HAP-1 (cell line): ENCODE results near the gene ZNF879.

Experiments used
- DNase-seq, 2 experiments: peaks; one replicate each; pipeline ENCODE4 v3.0.0-alpha.2; 2016 to 2020; ENCODE audit warnings: low spot score in 2 of 2
- H3K27me3 ChIP-seq: fragments of 250-450 bp; sonication (Bioruptor Pico); 2 replicates; pipeline ENCODE4 v1.5.1; 2020; ENCODE audit warnings: low read depth, mild to moderate bottlenecking, moderate library complexity
- H3K36me3 ChIP-seq: fragments of 250-450 bp; sonication (Bioruptor Pico); replicated peaks from 2 replicates; pipeline ENCODE4 v1.5.1; 2020; ENCODE audit warnings: mild to moderate bottlenecking
- H3K4me1 ChIP-seq: fragments of 250-450 bp; sonication (Bioruptor Pico); 2 replicates; pipeline ENCODE4 v1.5.1; 2020; ENCODE audit warnings: mild to moderate bottlenecking
- H3K4me3 ChIP-seq: fragments of 250-450 bp; sonication (Bioruptor Pico); 2 replicates; pipeline ENCODE4 v1.5.1; 2020; ENCODE audit warnings: mild to moderate bottlenecking, moderate library complexity
- H3K9me3 ChIP-seq: fragments of 250-450 bp; sonication (Bioruptor Pico); 2 replicates; pipeline ENCODE4 v1.5.1; 2020; ENCODE audit warnings: mild to moderate bottlenecking, moderate library complexity
- in situ Hi-C: fragments of 300-500 bp; cut with MboI; formaldehyde crosslinking; loops from 3 replicates; pipeline ENCODE4 v1.14.3; 2020; ENCODE audit warnings: low sequenced_read_pairs, inconsistent platforms, mixed read lengths

ZNF879 gene

DNA sequence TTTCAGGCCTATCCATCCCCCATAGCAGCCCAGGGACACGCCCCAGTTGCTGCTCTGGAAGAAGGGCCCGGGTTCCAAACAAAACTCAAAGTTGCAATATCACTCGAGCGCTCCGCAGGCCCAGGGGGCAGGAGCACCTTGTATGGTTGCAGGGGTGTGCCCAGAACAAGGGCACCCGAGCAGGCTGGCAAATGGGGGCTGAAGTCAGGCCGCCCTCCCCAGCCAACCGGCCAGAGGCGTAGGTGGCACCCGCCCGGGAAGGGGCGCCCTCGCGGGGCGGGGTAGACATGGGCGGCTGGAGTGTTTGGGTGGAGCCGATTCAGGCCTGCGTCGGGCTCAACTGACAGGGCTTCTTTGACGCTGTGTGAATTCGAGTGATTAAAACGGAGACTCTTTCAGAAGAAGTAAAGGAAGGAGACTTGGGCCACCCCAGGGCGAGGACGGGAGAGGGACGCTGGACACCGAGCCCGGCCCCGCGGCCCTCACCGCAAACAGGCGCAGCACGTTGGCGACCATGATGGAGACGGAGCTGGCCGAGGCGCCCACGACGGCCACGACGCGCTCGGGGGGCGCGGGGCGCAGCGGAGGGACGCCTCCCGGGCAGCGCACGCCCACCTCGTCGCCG, 29.5 kb upstream of the ZNF879 start:
- Histone ChIP-seq H3K4me3 (no peak overlapping the region), H3K9me3 (no peaks in the 10 kb centered on the region), H3K4me1 (no peaks in the 10 kb centered on the region), H3K36me3 (no peaks in the 10 kb centered on the region), H3K27me3 (no peaks in the 10 kb centered on the region)
- DNase-seq, result no peak
- in situ Hi-C loops, result no loop called here

DNA sequence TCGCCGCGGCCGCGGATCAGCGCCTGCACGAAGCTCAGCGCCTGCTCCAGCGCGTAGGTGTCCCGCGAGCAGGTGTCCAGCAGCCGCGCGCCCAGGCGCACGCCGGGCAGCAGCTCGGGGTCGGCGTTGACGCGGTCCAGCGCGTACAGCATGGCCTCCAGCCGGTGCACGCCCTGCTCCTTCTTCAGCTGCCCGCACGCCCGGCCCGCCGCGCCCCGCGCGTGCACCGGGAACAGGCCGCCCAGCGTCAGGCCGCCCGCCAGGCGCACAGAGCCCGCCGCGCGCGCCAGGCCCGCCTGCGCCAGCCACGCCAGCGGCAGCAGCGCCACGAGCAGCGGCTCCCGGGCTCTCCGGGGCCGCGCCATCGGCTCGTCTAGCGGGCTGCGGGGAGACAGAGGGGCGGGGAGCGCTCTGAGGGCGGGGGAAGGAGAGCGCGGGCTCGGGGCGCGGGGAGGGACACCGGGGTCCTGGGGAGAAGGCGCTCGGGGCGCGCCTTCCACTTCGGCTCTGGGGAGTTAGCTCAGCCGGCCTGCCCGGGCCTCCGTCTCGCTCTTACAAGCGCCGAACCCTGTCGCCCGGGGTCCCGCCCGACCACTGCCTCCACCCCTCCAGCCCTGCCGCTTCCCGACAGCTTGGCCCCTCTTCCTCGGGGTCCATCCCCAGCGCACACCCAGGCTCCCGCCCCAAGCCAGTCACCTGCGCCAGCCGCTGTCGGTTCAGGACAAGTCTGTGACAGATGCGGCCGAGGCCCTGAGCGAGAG, 28.8 kb upstream of the ZNF879 start, which contains the start of gene GRM6:
Gene GRM6 (minus strand): TSS at position 741 of the 761 bp plus-strand sequence. CDS start 376 bp downstream, at position 365.
- H3K4me1 ChIP-seq, result no peaks in the 10 kb centered on the region
- DNase-seq, result no peak
- H3K4me3 ChIP-seq, result no peak within 1 kb of the TSS
- in situ Hi-C loops, result no loop called here
- no peaks in the 10 kb centered on the region for H3K27me3 ChIP-seq
- H3K9me3 ChIP-seq, result no peaks in the 10 kb centered on the region
- no peaks in the 10 kb centered on the region for H3K36me3 ChIP-seq

DNA sequence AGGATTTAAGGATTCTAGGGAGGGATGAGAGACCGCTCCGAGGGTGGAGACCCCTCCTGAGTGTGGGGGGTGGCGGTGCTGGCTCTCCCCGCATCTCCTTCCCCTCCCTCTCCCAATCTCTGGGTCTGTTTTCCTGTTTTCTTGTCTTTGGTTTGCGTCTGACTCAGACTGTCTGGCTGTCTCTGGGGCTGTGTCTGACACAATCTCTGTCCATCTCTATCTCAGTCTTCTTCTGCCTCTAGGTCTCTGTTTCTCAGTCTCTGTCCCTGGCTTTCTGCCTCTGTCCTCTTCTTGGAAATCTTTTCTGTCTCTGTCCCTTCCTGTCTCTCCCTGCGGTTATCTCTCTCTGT, 28.3 kb upstream of the ZNF879 start:
- H3K4me3 ChIP-seq, result no peak overlapping the region
- H3K9me3 ChIP-seq, result no peaks in the 10 kb centered on the region
- DNase-seq, result no peak
- in situ Hi-C loops, result no loop called here
- no peaks in the 10 kb centered on the region for H3K4me1 ChIP-seq
- H3K27me3 ChIP-seq, result no peaks in the 10 kb centered on the region
- no peaks in the 10 kb centered on the region for H3K36me3 ChIP-seq

DNA sequence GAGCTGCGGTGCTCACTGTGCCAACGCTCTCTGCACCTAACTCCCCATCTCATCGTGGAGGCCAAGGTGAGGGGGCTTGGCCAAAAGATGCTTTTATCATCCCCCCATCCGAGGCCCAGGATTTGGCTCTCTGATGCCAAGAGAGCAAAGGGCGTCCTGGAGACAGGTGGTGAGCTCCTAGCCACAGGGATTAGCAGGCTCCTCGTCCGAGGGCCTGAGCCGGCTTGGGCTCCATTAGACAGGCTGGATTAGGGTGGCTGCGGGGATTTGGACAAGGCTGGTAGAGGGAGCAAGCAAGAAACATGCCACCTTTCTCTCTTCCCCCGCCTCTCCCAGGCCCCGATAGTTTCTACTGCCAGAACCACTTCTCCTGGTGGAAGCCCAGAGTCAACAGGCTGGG, 27.4 kb upstream of the ZNF879 start:
- no peaks in the 10 kb centered on the region for H3K4me1 ChIP-seq
- DNase-seq, result no peak
- in situ Hi-C loops, result no loop called here
- no peaks in the 10 kb centered on the region for H3K9me3 ChIP-seq
- no peaks in the 10 kb centered on the region for H3K27me3 ChIP-seq
- no peaks in the 10 kb centered on the region for H3K36me3 ChIP-seq
- no peak overlapping the region for H3K4me3 ChIP-seq

DNA sequence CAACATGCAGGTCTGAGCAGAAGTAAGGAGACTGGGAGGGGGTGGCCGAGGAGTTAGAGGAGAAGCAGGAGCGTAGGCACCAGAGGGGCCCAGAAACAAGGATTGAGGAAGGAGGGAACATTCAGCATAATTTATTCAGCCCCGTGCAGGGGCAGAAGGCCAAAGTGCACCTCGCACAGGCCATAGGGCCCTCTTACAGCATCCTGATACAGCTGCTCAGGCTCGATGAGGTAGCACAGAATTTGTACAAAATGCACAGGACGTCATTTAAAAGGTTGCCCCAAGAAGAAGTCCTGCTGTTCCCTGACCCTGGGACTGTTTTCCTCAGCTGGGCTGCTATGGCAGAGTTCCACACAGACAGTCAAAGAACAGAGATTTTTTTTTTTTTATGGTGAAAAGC, 26.4 kb upstream of the ZNF879 start:
- no peak for DNase-seq
- Histone ChIP-seq H3K27me3 (no peaks in the 10 kb centered on the region), H3K4me1 (no peaks in the 10 kb centered on the region), H3K36me3 (no peaks in the 10 kb centered on the region), H3K4me3 (no peak overlapping the region), H3K9me3 (no peaks in the 10 kb centered on the region)
- in situ Hi-C loops, result no loop called here

DNA sequence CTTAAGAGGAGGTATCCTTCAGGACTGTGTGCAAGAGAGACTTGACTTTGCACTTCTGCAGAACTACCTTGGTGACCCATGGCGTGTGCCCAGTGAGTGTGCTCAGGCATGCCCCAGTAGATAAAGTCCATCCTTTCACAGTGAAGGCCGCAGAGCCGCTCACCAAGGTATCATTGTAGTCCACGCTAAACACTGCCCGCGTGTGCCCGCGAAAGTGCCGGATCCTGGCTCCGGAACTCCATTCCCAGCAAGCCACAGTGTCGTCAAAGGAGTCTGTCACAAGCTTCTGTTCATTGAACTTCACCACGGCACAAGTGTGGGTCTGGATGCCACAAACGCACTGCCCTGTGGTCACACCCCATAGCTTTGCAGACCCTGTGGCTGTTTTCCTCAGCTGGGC, 25.2 kb upstream of the ZNF879 start:
- Histone ChIP-seq H3K4me3 (no peak overlapping the region), H3K9me3 (no peaks in the 10 kb centered on the region)
- in situ Hi-C loops, result no loop called here

DNA sequence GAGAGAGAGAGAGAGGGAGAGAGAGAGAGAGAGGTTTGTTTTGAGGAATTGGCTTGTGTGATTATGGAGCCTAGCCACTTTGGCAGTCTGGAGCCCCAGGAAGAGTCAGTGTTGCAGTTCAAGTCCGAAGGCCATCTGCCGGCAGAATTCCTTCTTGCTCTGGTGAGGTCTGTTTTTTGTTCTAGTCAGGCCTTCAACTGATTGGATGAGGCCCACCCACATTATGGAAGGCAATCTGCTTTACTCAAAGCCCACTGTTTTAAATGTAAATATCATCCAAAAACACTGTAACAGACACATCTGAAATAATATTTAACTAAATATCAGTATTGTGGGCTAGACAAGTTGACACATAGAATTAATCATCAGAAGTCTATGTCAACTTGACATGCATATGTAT, 17.0 kb upstream of the ZNF879 start:
- H3K4me3 ChIP-seq, result no peak overlapping the region
- DNase-seq, result no peak
- in situ Hi-C loops, result no loop called here
- H3K9me3 ChIP-seq, result no peaks in the 10 kb centered on the region
- H3K4me1 ChIP-seq, result no peaks in the 10 kb centered on the region
- H3K27me3 ChIP-seq, result no peaks in the 10 kb centered on the region
- no peaks in the 10 kb centered on the region for H3K36me3 ChIP-seq

More for the DNA sequence above, 25.2 kb upstream of the ZNF879 start:
- Histone ChIP-seq H3K4me1 (no peaks in the 10 kb centered on the region), H3K36me3 (no peaks in the 10 kb centered on the region), H3K27me3 (no peaks in the 10 kb centered on the region)
- DNase-seq, result no peak

DNA sequence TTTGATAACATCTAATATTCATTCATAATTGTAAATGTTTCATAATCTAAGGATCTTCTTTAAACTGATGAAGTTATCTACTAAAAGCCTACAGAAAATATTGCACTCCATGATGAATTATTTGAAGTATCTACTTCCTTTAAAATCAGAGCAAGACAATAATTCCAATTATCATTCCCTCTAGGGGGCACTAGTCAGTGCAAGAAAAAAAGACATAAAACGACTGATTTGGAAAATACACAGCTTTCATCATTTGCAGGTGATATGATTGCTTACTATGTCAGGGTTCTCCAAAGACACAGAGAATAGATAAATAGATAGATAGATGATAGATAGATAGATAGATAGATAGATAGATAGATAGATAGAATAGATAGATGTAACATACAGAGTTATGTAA, 14.9 kb upstream of the ZNF879 start:
- Histone ChIP-seq H3K4me1 (no peaks in the 10 kb centered on the region), H3K4me3 (no peak overlapping the region), H3K9me3 (no peaks in the 10 kb centered on the region), H3K36me3 (no peaks in the 10 kb centered on the region), H3K27me3 (no peaks in the 10 kb centered on the region)
- in situ Hi-C loops, result no loop called here
- DNase-seq, result no peak

DNA sequence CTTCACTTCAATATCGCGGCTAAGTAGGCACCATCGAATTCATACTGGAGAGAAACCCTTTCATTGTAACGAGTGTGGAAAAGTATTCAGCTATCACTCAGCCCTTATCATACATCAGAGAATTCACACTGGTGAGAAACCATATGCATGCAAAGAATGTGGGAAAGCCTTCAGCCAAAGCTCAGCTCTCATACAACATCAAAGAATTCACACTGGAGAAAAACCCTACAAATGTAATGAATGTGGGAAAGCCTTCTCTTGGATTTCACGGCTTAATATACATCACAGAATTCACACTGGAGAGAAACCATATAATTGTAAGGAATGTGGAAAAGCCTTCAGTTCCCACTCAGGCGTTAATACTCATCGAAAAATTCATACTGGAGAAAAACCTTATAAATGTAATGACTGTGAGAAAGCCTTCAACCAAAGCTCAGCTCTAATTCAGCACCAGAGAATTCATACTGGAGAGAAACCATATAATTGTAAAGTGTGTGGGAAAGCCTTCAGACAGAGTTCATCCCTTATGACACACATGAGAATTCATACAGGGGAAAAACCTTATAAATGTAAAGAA, 9.5 kb downstream of the ZNF879 start:
- peaks cover 4% of the 10 kb centered on the region; the same call in 1 of the 2 replicates for H3K9me3 ChIP-seq
- no peak overlapping the region for H3K4me3 ChIP-seq
- no peaks in the 10 kb centered on the region for H3K36me3 ChIP-seq
- DNase-seq, result no peak
- no peaks in the 10 kb centered on the region for H3K27me3 ChIP-seq
- in situ Hi-C loops, result no loop called here
- H3K4me1 ChIP-seq, result no peaks in the 10 kb centered on the region

DNA sequence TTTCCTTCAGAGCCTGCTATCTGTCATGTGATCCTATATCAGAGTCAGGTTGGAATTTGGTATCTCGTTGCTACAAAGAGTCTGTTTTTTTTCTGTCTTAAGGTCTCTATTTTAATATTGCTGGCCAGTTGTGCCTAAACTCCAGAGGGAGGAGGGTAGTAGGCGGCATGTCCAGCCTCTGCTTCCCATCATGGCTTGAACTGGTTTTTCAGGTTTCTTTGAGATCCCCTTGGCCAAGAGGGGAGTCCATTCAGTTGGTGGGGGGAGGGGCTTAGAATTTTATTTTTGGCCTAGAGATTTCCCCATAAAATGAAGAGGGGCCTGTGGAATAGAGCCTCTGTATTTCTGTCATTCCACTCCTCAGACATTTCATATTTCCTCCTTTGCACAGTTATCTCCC, 21.2 kb downstream of the ZNF879 start:
- H3K27me3 ChIP-seq, result no peaks in the 10 kb centered on the region

DNA sequence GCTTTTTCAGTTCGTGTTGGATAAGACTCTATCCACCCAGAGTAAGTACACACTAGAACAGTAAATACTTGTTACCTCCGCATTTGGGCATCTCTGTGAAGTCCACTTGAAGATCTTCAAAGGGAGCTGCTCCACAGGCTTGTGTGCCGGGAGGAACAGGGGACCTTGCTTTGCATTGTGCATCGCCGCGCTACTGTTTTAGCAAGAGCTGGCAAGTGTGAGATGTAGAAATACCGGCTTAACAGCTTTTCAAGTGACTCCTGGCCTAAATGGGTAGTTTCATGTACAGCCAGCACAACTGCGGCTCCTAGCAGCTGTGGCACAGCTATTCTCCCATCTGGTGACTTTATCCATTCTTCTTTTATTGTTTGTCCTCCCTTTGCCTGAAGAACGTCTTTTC, 28.2 kb downstream of the ZNF879 start:
- no peak for DNase-seq
- Histone ChIP-seq H3K27me3 (no peaks in the 10 kb centered on the region), H3K9me3 (no peaks in the 10 kb centered on the region), H3K4me1 (no peaks in the 10 kb centered on the region), H3K4me3 (no peak overlapping the region), H3K36me3 (no peaks in the 10 kb centered on the region)
- in situ Hi-C loops, result no loop called here

More for the DNA sequence above, 21.2 kb downstream of the ZNF879 start:
- no peaks in the 10 kb centered on the region for H3K36me3 ChIP-seq
- H3K4me3 ChIP-seq, result no peak overlapping the region
- H3K4me1 ChIP-seq, result no peaks in the 10 kb centered on the region
- no peak for DNase-seq
- H3K9me3 ChIP-seq, result 0 out of 2 replicates have a peak, but pooled peaks cover 3% of the 10 kb centered on the region
- in situ Hi-C loops, result no loop called here

DNA sequence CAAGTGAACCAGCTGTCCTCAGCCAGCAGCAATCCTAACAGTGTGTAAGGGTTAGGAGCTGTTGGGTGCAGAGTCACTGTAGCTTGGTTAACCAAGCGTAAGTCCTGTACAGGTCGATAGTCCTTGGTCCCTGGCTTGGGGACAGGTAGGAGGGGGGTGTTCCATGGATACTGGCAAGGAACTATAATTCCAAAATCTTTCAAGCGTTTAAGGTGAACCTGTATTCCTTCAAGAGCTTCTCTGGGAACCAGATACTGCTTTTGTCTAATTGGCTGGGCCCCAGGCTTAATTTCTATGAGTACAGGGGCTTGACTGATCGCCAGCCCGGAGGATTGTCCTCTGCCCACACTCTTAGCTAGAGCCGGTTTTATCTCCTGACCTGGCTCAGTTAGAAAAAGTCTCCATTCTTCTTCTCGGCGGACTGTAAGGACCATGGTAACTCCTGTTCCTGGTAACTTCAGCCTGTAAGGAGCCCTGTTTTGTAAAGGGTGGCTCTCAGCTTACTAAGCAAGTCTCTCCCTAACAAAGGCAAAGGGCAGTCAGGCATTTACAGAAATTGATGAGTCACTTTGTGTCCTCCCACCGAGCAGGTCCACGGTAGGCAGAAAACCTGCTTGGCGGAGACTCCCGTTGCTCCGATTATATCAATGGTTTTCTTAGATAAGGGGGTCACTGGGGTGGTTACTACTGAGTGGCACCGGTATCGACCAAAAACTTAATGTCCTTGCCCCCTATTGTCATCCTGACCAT, 30.6 kb downstream of the ZNF879 start:
- in situ Hi-C loops, result no loop called here
- Histone ChIP-seq H3K36me3 (no peaks in the 10 kb centered on the region), H3K27me3 (no peaks in the 10 kb centered on the region), H3K9me3 (no peaks in the 10 kb centered on the region), H3K4me3 (no peak overlapping the region), H3K4me1 (no peaks in the 10 kb centered on the region)
- DNase-seq, result no peak

DNA sequence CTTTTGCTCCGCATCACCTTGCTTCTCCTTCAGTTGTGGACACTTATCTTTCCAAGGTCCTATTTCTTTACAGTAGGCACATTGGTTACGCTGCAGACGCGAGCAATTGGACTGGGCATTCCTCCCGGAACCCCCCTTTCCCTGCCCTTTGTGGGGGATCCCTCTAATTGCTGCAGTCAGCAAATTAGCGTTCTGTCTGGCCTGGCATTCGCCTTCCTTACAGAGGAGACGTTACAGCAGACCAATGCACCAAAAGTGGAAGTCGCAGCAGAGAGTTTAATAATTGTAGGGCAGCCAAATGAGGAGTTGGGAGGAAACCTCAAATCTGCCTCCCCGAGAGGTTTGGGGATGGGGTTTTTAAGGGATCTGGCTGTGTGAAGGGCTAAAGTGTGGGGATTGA, 31.3 kb downstream of the ZNF879 start:
- in situ Hi-C loops, result no loop called here
- Histone ChIP-seq H3K27me3 (no peaks in the 10 kb centered on the region), H3K9me3 (no peaks in the 10 kb centered on the region), H3K4me3 (no peak overlapping the region), H3K36me3 (no peaks in the 10 kb centered on the region), H3K4me1 (no peaks in the 10 kb centered on the region)
- DNase-seq, result no peak

DNA sequence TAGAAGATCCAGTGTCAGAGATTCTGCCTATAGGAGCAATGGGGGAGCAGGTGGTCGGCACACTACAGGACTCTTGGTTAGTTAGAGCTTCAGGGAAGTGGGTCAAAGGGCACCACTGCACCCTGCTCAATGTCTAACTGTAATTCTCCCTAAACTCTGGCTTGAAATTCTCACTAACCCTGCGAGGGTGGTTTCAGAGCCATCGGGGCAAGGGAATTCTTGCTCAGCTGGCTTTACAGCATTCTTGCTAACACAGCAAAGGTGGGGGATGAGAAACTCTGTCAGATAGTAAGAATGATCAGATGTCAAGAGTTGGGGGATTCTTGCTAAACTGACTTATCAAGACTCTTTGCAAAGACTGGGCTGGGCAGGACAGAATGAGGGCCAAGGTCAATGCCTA, 31.8 kb downstream of the ZNF879 start:
- no peaks in the 10 kb centered on the region for H3K9me3 ChIP-seq
- in situ Hi-C loops, result no loop called here
- H3K27me3 ChIP-seq, result no peaks in the 10 kb centered on the region

More for the DNA sequence above, 31.8 kb downstream of the ZNF879 start:
- H3K4me1 ChIP-seq, result no peaks in the 10 kb centered on the region
- no peak for DNase-seq
- no peak overlapping the region for H3K4me3 ChIP-seq
- no peaks in the 10 kb centered on the region for H3K36me3 ChIP-seq
